ENCODE data around the gene LGMN.

Gene LGMN

DNA sequence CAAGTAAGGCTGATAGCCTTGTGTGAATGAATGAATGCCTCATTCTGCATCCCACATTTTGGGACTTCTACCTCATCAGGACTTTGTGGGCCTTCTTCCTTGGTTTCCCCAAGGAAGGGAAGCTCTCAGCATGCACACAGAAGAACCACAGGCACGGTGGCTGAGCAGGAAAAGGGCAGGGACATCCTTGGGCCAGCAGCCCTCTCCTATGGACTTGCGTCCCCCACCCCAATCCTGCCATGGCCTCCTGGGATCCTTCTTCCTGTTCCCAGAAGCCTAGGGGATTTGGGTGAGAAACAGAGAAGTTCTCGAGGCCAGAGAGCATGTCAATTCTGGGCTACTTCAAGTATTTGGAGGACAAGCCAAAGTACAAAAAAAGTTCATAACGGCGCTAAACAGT, 69.7 kb downstream of the LGMN start:
- no peak for TF ChIP-seq RAD21 (IDR thresholded peaks at IDR 0.05; ENCODE audit: low read depth)
- TF ChIP-seq, protein P1, sequence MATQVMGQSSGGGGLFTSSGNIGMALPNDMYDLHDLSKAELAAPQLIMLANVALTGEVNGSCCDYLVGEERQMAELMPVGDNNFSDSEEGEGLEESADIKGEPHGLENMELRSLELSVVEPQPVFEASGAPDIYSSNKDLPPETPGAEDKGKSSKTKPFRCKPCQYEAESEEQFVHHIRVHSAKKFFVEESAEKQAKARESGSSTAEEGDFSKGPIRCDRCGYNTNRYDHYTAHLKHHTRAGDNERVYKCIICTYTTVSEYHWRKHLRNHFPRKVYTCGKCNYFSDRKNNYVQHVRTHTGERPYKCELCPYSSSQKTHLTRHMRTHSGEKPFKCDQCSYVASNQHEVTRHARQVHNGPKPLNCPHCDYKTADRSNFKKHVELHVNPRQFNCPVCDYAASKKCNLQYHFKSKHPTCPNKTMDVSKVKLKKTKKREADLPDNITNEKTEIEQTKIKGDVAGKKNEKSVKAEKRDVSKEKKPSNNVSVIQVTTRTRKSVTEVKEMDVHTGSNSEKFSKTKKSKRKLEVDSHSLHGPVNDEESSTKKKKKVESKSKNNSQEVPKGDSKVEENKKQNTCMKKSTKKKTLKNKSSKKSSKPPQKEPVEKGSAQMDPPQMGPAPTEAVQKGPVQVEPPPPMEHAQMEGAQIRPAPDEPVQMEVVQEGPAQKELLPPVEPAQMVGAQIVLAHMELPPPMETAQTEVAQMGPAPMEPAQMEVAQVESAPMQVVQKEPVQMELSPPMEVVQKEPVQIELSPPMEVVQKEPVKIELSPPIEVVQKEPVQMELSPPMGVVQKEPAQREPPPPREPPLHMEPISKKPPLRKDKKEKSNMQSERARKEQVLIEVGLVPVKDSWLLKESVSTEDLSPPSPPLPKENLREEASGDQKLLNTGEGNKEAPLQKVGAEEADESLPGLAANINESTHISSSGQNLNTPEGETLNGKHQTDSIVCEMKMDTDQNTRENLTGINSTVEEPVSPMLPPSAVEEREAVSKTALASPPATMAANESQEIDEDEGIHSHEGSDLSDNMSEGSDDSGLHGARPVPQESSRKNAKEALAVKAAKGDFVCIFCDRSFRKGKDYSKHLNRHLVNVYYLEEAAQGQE (IDR thresholded peaks at IDR 0.05; ENCODE audit: low read depth): no peak
- no peak for TF ChIP-seq TAF1 (IDR thresholded peaks at IDR 0.05; ENCODE audit: low read depth)
- no peak for TF ChIP-seq YY1 (IDR thresholded peaks at IDR 0.05; ENCODE audit: low read depth)
- no peak for TF ChIP-seq EGR1 (IDR thresholded peaks at IDR 0.05)
- TF ChIP-seq EP300 (IDR thresholded peaks at IDR 0.05; ENCODE audit: borderline replicate concordance): no peak
- TF ChIP-seq ZBTB7A (IDR thresholded peaks at IDR 0.05; ENCODE audit: low read depth): no peak
- TF ChIP-seq TEAD4 (IDR thresholded peaks at IDR 0.05): no peak

DNA sequence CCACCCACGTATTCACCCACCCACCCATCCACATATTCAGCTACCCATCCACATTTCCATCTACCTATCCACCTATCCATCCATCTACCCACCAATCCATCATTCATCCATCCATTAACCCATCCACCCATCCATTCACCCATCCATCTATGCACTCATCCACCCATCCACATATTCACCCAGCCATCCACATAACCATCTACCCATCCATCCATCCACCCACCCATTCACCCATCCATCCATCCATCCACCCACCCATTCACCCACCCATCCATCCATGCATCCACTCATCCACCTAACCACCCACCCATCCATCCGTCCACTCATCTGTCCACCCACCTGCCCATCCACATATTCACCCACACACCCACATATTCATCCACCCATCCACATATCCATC, 70.5 kb downstream of the LGMN start:
- no peak for TF ChIP-seq CEBPB (IDR thresholded peaks at IDR 0.05)
- no peak for TF ChIP-seq TEAD4 (IDR thresholded peaks at IDR 0.05)
- TF ChIP-seq RAD21 (IDR thresholded peaks at IDR 0.05; ENCODE audit: low read depth): no peak
- TF ChIP-seq CREB1 (IDR thresholded peaks at IDR 0.05; ENCODE audit: low read depth): no peak
- TF ChIP-seq, protein P2, sequence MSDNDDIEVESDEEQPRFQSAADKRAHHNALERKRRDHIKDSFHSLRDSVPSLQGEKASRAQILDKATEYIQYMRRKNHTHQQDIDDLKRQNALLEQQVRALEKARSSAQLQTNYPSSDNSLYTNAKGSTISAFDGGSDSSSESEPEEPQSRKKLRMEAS (IDR thresholded peaks at IDR 0.05): no peak

DNA sequence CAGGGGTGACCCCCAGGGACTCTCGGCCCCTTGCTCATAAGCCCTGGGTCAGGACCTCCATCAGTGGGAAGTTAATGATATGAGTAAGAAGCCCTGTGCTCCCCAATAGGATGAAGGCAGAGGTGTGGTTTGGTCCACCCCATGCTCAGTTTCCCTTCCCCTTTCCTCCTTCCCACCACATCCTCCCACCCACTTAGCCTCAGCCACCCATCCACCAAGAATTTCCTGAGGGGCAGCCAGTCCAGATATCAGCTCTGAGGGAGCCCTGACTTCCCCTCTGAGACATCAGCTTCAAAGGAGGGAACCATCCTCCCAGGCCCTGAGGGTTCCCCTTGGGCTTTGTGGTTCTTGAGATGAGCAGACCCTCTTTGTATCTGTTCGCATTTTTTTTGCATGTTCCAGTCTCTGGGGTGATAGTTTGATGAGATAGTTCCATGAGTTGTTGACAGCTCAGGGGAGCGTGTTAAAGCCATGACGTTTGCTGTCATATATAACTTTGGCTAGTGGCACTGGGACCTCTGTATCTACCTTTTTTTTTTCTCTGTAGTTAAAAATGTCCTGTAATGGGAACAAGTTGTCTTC, 71.2 kb downstream of the LGMN start:
- TF ChIP-seq, protein P1 (IDR thresholded peaks at IDR 0.05; ENCODE audit: low read depth): no peak
- TF ChIP-seq EP300 (IDR thresholded peaks at IDR 0.05; ENCODE audit: borderline replicate concordance): no peak
- no peak for TF ChIP-seq EGR1 (IDR thresholded peaks at IDR 0.05)
- TF ChIP-seq RAD21 (IDR thresholded peaks at IDR 0.05; ENCODE audit: low read depth): no peak
- TF ChIP-seq NFIC (IDR thresholded peaks at IDR 0.05): no peak
- TF ChIP-seq CEBPB (IDR thresholded peaks at IDR 0.05): no peak
- TF ChIP-seq FOXM1 (IDR thresholded peaks at IDR 0.05; ENCODE audit: borderline replicate concordance, low read depth): no peak
- no peak for TF ChIP-seq ZBTB7A (IDR thresholded peaks at IDR 0.05; ENCODE audit: low read depth)
- no peak for TF ChIP-seq YY1 (IDR thresholded peaks at IDR 0.05; ENCODE audit: low read depth)
- TF ChIP-seq, protein P2 (IDR thresholded peaks at IDR 0.05): no peak
- TF ChIP-seq CREB1 (IDR thresholded peaks at IDR 0.05; ENCODE audit: low read depth): no peak
- TF ChIP-seq TAF1 (IDR thresholded peaks at IDR 0.05; ENCODE audit: low read depth): no peak
- TF ChIP-seq TCF12 (IDR thresholded peaks at IDR 0.05; ENCODE audit: low read depth): no peak
- TF ChIP-seq TEAD4 (IDR thresholded peaks at IDR 0.05): no peak
- TF ChIP-seq, protein P3, sequence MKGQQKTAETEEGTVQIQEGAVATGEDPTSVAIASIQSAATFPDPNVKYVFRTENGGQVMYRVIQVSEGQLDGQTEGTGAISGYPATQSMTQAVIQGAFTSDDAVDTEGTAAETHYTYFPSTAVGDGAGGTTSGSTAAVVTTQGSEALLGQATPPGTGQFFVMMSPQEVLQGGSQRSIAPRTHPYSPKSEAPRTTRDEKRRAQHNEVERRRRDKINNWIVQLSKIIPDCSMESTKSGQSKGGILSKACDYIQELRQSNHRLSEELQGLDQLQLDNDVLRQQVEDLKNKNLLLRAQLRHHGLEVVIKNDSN (IDR thresholded peaks at IDR 0.05): no peak

DNA sequence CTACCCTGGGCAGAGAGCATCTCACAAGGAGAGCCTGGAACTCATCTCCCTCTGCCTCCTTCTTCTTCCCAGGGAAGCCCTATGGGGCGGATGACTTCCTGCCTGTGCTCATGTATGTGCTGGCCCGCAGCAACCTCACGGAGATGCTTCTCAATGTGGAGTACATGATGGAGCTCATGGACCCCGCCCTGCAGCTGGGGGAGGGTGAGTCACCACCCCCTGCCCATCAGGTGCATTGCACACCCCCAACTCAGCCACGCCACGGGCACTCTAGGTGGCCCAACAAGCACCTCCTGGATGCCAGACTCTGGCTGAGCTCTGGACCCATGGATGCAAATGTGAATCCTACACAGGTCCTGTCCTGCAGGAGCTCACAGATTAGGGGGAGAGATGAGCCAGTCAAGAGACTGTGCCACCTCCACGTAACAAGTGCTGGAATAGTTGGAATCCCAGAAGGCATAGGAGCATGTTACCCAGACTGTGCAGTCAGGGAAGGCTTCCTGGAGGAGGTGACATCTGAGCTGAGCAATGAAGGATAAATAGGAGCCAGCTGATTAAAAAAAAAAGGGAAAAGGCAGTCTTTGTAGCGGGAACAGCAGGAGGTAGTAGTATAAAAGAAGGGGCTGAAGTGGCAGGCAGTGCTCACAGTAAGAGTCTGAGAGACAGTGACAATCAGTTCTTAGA, 71.9 kb downstream of the LGMN start:
- TF ChIP-seq CREB1 (IDR thresholded peaks at IDR 0.05; ENCODE audit: low read depth) (no peak), RAD21 (IDR thresholded peaks at IDR 0.05; ENCODE audit: low read depth) (no peak), CEBPB (IDR thresholded peaks at IDR 0.05) (no peak), EP300 (IDR thresholded peaks at IDR 0.05; ENCODE audit: borderline replicate concordance) (no peak)
- TF ChIP-seq, protein P2 (IDR thresholded peaks at IDR 0.05): no peak
- TF ChIP-seq, protein P1 (IDR thresholded peaks at IDR 0.05; ENCODE audit: low read depth): no peak

DNA sequence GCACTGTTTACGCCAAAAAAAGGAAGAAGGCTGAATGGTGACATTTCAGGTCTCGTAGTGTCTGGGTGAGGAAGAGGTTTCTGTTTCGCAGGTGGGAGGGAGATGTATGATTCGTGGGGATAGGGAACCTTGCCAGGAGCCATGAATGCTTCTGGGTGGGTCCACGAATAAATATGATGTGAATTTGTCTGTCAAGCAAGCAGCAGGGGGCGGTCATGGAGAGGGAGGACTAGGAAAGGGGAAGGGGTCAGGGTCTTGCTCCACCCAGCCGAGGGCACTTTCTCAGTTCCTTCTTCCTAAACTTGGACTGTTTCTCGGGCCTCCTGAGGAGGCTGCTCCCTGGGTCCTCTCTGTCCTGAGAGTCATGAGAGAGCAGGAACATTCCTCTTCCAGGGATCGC, 72.5 kb downstream of the LGMN start:
- TF ChIP-seq TEAD4 (IDR thresholded peaks at IDR 0.05) (no peak), CEBPB (IDR thresholded peaks at IDR 0.05) (no peak), ZBTB7A (IDR thresholded peaks at IDR 0.05; ENCODE audit: low read depth) (no peak), EGR1 (IDR thresholded peaks at IDR 0.05) (no peak), CREB1 (IDR thresholded peaks at IDR 0.05; ENCODE audit: low read depth) (no peak), NFIC (IDR thresholded peaks at IDR 0.05) (no peak), TAF1 (IDR thresholded peaks at IDR 0.05; ENCODE audit: low read depth) (no peak), TCF12 (IDR thresholded peaks at IDR 0.05; ENCODE audit: low read depth) (no peak), RAD21 (IDR thresholded peaks at IDR 0.05; ENCODE audit: low read depth) (no peak), YY1 (IDR thresholded peaks at IDR 0.05; ENCODE audit: low read depth) (no peak), FOXM1 (IDR thresholded peaks at IDR 0.05; ENCODE audit: borderline replicate concordance, low read depth) (no peak), EP300 (IDR thresholded peaks at IDR 0.05; ENCODE audit: borderline replicate concordance) (no peak)
- TF ChIP-seq, protein P1 (IDR thresholded peaks at IDR 0.05; ENCODE audit: low read depth): no peak
- TF ChIP-seq, protein P2 (IDR thresholded peaks at IDR 0.05): no peak
- TF ChIP-seq, protein P3 (IDR thresholded peaks at IDR 0.05): no peak

All from Ishikawa (cell line).